Epithelial cell of esophagus (primary cell): ENCODE measurements around the gene ARHGAP26.

Experiments
- DNase-seq: peaks from one replicate; pipeline ENCODE4 v3.0.0; 2010; ENCODE audit warnings: low read depth
- H3K4me3 ChIP-seq: 2 replicates; pipeline ENCODE4 v1.5.1; 2011; ENCODE audit warnings: mild to moderate bottlenecking, low read length, control low read depth
- CTCF ChIP-seq: IDR thresholded peaks from 2 replicates; pipeline ENCODE4 v1.5.1; 2011; ENCODE audit warnings: low read depth, mild to moderate bottlenecking, low read length, control low read depth, inconsistent platforms; ENCODE audit not compliant: insufficient read depth; ENCODE audit errors: missing control alignments

The ARHGAP26 gene

DNA sequence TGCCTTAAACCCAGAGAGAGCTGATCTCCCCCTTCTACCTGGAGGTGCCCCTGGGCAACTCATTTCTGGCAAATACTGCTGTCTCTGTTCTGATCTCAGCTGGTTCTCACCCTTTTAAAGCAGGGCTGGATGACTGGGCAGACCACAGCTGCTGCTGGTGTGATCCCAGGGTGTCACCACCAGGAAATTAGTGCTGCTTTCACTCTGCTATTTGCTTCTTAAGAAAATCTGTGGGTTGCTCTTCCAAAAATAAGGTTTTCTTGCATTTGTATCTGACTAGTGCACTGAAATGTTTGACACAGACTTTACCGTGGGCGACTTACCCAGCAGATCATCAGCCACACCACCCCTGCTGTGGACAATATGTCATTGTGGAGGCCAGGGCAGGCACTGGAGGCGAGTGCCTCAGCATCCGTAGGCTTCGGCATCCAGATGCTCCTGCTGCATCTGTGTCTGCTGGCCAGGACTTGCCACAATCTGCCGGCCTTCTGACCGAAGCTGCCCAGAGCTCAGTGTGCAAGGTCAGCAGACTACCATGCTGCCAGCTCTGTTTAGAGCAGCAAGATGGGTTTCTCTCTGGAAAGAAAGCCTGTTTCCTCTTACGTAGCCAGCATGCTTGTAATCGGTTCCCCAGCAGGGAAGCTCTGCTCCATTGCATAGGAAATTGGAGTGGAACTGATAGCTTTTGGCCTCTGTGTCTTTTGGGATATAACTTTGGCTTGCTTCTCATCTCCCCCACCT, 13.6 kb downstream of the ARHGAP26 start:
- H3K4me3 ChIP-seq = no peak overlapping the region
- no peak for DNase-seq

GRCh38 chr5:142784401-142784955, 14.3 kb downstream of the ARHGAP26 start:
- DNase-seq = no peak
- no peak overlapping the region for H3K4me3 ChIP-seq
- no peak for TF ChIP-seq CTCF

More for the DNA sequence above, 13.6 kb downstream of the ARHGAP26 start:
- TF ChIP-seq CTCF = no peak

- no peak for TF ChIP-seq CTCF
- H3K4me3 ChIP-seq = no peak overlapping the region
- DNase-seq = peak; percentile 22
These were observed 15.0 kb downstream of the ARHGAP26 start for GRCh38 chr5:142785206-142785605.

- DNase-seq = no peak
- H3K4me3 ChIP-seq = no peak overlapping the region
- TF ChIP-seq CTCF = no peak
These were observed 19.0 kb downstream of the ARHGAP26 start for GRCh38 chr5:142789206-142789605.

DNA sequence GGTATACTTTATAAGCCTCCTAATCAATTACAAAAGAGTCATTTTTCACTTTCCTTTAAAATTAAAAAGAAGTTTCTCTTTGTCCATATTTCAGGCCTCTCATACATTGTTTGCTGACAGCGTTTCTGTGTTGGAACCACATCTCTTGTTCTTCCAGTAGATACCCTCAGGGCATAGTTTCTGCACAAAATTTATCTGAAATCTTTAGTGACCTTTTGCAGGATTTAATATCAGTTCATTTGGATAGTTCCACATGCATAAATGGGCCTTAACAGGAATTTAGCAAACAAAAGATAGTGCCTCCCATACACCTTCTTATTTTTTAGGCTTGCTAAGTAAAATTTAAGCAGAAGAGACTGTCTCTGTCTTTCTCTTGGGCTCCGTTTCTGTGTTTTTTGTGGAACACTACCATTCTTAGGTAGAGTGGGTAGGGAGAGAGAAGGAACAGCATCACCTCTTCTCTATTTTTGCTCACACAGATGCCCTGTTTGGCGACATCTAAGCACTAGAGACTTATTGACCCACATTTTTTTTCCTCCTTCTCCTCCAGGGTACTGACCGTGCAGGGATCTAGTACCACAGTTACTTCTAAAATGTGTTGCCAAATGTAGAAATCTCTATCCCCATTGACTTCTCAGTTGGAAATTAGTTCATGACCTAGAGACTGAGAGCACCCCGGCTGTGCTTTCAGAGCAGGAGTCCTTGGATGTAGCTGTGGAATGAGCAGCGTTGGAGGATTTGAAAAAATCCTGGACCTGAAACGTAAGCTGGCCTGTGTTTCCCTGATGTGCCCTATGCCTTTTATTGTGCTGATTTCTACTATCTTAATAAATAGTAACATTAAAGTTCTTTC, 22.1 kb downstream of the ARHGAP26 start:
- TF ChIP-seq CTCF = no peak
- no peak for DNase-seq
- no peak overlapping the region for H3K4me3 ChIP-seq

- no peak for DNase-seq
- no peak for TF ChIP-seq CTCF
These were observed 22.7 kb downstream of the ARHGAP26 start for GRCh38 chr5:142792865-142793232.

More at GRCh38 chr5:142792865-142793232, 22.7 kb downstream of the ARHGAP26 start:
- no peak overlapping the region for H3K4me3 ChIP-seq
